ENCODE data around the gene KRT71. TPM values are rescaled to one million over a fixed set of nuclear protein-coding genes. Genes with fewer than 3 reads are reported as not detected.

Gene KRT71
- total RNA-seq: not detected
- polyA plus RNA-seq (ENCODE audit: insufficient read depth, low read depth, low replicate concordance): not detected
- long read RNA-seq, donor 1: 0 reads
- long read RNA-seq, donor 2: 0 reads
- long read RNA-seq, donor 3: 0 reads
- long read RNA-seq, donor 4: 0 reads
- long read RNA-seq, donor 5: 0 reads
- long read RNA-seq, donor 6: 0 reads
- long read RNA-seq, donor 7: 0 reads
- long read RNA-seq, donor 8: 0 reads
- long read RNA-seq, donor 9: 0 reads
- long read RNA-seq, donor 10: 0 reads

GRCh38 chr12:52552681-52553195, at the start of gene KRT71:
TSS of gene KRT71 (minus strand) at chr12:52553145. CDS start at chr12:52553077, 68 bp downstream.
- Histone ChIP-seq H3K27ac (ENCODE audit: low read depth in 2 of 2, low read length in 2 of 2) (no peak within 1 kb of the TSS), H3K4me3 (ENCODE audit: low read length in 3 of 3) (no peak within 1 kb of the TSS), H3K9ac (ENCODE audit: low read length in 3 of 3) (no peak within 1 kb of the TSS), H3K9me3 (ENCODE audit: control insufficient read depth in 2 of 3, insufficient read depth in 1 of 3, low read length in 3 of 3) (no peaks in the 10 kb centered on the region), H3K4me1 (ENCODE audit: control insufficient read depth in 2 of 3, insufficient read depth in 2 of 3, low read depth in 1 of 3, low read length in 3 of 3) (peaks cover 0 to 4% (median 0%) of the 10 kb centered on the region in 3 donors), H3K36me3 (ENCODE audit: control insufficient read depth in 2 of 3, insufficient read depth in 3 of 3, low read length in 3 of 3) (no peaks in the 10 kb centered on the region), H3K27me3 (ENCODE audit: control insufficient read depth, insufficient read depth, low read length) (no peaks in the 10 kb centered on the region)
- no peak for TF ChIP-seq CTCF (IDR thresholded peaks at IDR 0.05; ENCODE audit: borderline replicate concordance, extremely low read depth, insufficient read depth)
- intact Hi-C loops (cut with DNase I): no loop called here
- no peak for DNase-seq
- FAIRE-seq: no peak

GRCh38 chr12:52602552-52602951, 49.6 kb upstream of the KRT71 start:
- Histone ChIP-seq H3K4me3 (ENCODE audit: low read length in 3 of 3) (no peak overlapping the region), H3K9me3 (ENCODE audit: control insufficient read depth in 2 of 3, insufficient read depth in 1 of 3, low read length in 3 of 3) (no peaks in the 10 kb centered on the region), H3K36me3 (ENCODE audit: control insufficient read depth in 2 of 3, insufficient read depth in 3 of 3, low read length in 3 of 3) (no peaks in the 10 kb centered on the region), H3K27me3 (ENCODE audit: control insufficient read depth, insufficient read depth, low read length) (peaks cover 24% of the 10 kb centered on the region), H3K9ac (ENCODE audit: low read length in 3 of 3) (no peak overlapping the region), H3K27ac (ENCODE audit: low read depth in 2 of 2, low read length in 2 of 2) (no peak overlapping the region), H3K4me1 (ENCODE audit: control insufficient read depth in 2 of 3, insufficient read depth in 2 of 3, low read depth in 1 of 3, low read length in 3 of 3) (no peaks in the 10 kb centered on the region)
- no peak for TF ChIP-seq CTCF (IDR thresholded peaks at IDR 0.05; ENCODE audit: borderline replicate concordance, extremely low read depth, insufficient read depth)
- intact Hi-C loops (cut with DNase I): no loop called here
- DNase-seq (peak in 2 of 5 donors; percentile 2 to 5), FAIRE-seq (no peak)

GRCh38 chr12:52601671-52602070, 48.7 kb upstream of the KRT71 start:
- Histone ChIP-seq H3K4me3 (ENCODE audit: low read length in 3 of 3) (no peak overlapping the region), H3K9me3 (ENCODE audit: control insufficient read depth in 2 of 3, insufficient read depth in 1 of 3, low read length in 3 of 3) (no peaks in the 10 kb centered on the region), H3K4me1 (ENCODE audit: control insufficient read depth in 2 of 3, insufficient read depth in 2 of 3, low read depth in 1 of 3, low read length in 3 of 3) (no peaks in the 10 kb centered on the region), H3K27me3 (ENCODE audit: control insufficient read depth, insufficient read depth, low read length) (peaks cover 24% of the 10 kb centered on the region), H3K9ac (ENCODE audit: low read length in 3 of 3) (no peak overlapping the region), H3K36me3 (ENCODE audit: control insufficient read depth in 2 of 3, insufficient read depth in 3 of 3, low read length in 3 of 3) (no peaks in the 10 kb centered on the region), H3K27ac (ENCODE audit: low read depth in 2 of 2, low read length in 2 of 2) (no peak overlapping the region)
- intact Hi-C loops (cut with DNase I): no loop called here
- peak in 1 of 5 donors; percentile 18 for DNase-seq
- TF ChIP-seq CTCF (IDR thresholded peaks at IDR 0.05; ENCODE audit: borderline replicate concordance, extremely low read depth, insufficient read depth): no peak
- no peak for FAIRE-seq
